Tibial nerve (tissue), 4 donors: ENCODE measurements around the gene CFAP299.

Experiments
- EP300 ChIP-seq, 2 donors: sonication (generic); formaldehyde crosslinking; IDR thresholded peaks; one replicate each; pipeline ENCODE4 v1.6.1; 2017; ENCODE audit warnings: antibody characterized with exemption in 2 of 2, mild to moderate bottlenecking in 1 of 2
- POLR2A ChIP-seq, 2 donors: fragments of 450-650 bp; IDR thresholded peaks; one replicate each; pipeline ENCODE4 v1.6.1; 2017; ENCODE audit warnings: antibody characterized with exemption in 2 of 2, mild to moderate bottlenecking in 2 of 2, moderate library complexity in 2 of 2
- TF ChIP-seq, protein P1 (sequence below), 5 experiments: fragments of 200-600 bp in 3 of 5; fragments of 450-650 bp in 2 of 5; sonication (generic) in 3 of 5; IDR thresholded peaks; one replicate each; pipeline ENCODE4 v1.5.1; 2016 to 2019; ENCODE audit warnings: antibody characterized with exemption in 5 of 5, mild to moderate bottlenecking in 3 of 5, moderate library complexity in 2 of 5

GRCh38 chr4:80732010-80732409, 396.5 kb downstream of the CFAP299 start:
- TF ChIP-seq, protein P1, sequence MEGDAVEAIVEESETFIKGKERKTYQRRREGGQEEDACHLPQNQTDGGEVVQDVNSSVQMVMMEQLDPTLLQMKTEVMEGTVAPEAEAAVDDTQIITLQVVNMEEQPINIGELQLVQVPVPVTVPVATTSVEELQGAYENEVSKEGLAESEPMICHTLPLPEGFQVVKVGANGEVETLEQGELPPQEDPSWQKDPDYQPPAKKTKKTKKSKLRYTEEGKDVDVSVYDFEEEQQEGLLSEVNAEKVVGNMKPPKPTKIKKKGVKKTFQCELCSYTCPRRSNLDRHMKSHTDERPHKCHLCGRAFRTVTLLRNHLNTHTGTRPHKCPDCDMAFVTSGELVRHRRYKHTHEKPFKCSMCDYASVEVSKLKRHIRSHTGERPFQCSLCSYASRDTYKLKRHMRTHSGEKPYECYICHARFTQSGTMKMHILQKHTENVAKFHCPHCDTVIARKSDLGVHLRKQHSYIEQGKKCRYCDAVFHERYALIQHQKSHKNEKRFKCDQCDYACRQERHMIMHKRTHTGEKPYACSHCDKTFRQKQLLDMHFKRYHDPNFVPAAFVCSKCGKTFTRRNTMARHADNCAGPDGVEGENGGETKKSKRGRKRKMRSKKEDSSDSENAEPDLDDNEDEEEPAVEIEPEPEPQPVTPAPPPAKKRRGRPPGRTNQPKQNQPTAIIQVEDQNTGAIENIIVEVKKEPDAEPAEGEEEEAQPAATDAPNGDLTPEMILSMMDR (IDR thresholded peaks at IDR 0.05) = no peak
- TF ChIP-seq POLR2A (IDR thresholded peaks at IDR 0.05) = no peak
- TF ChIP-seq EP300 (IDR thresholded peaks at IDR 0.05) = no peak
